Measurements from ENCODE around the gene ZBTB38. TPM values are rescaled to one million over a fixed set of nuclear protein-coding genes. Genes with fewer than 3 reads are reported as not detected.
A peak's percentile ranks its signal among the peaks of the same experiment; 100 is the strongest.

Gene ZBTB38
- total and polyA plus RNA-seq, 2 donors (not counting 1 experiment from before 2014, with no cell fraction given) = 13.8 to 71.2 TPM

DNA sequence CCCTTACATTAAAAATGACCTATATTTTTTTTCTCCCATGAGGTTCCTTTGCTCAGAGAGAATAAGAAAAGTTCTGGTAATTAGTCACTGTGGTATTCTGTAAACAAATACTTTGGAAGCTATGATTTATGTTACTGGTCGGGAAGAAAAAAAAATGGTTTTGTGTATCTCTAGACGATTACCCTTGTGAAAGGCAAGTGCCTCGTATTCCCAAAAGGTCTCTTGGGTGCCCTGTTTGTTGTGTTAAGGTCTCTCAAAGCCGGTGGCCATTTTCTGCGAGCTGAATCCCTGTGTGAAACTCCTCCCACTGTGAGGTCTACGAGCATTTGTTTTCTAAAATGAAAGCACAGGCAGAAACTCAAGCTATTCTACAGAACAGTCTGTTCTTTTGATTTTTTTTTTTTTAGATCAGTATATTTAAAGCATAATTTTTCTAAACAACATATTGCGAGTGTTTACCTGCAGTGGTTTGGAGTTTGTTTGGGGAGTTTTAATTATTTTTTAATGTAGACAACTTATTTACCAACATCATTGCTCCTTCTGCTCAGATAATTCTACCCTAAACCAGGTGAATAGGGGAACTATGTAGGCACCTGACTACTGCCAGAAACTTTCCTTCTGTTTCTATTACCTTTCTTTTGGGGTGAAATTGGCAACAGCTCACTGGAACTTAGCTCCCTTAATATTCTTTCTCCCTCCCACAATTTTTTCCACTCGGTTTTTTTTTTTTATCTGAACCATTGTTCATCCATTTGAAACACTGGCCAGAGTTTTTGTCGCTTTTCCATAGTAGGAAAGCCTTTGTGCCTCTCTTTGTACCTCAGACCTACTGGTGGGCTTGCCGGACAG lies 44.0 kb downstream of the ZBTB38 start:
- intact Hi-C loops (cut with micrococcal nuclease) = loop anchor here (5.0 kb wide), 1 partner anchor 35 kb away; no protein-coding TSS in a partner anchor
- ATAC-seq (ENCODE audit: low read depth) = peak; percentile 80
- H2AFZ ChIP-seq (ENCODE audit: insufficient read depth, low read depth, low read length, poor library complexity, severe bottlenecking) = peak overlapping the region; percentile 83
- DNase-seq = peak; percentile 78
- CTCF ChIA-PET = interaction anchor here (0.6 to 3.8 kb wide), 16 partner anchors 9 to 150 kb away, joined by 3 to 21 read pairs (median 4); no protein-coding TSS in a partner anchor
- H3K27ac ChIP-seq (ENCODE audit: low read length in 2 of 2) = peak overlapping the region; percentile 64 to 86
- no peaks in the 10 kb centered on the region for H3K9me3 ChIP-seq (ENCODE audit: control extremely low read depth in 1 of 3, control insufficient read depth in 2 of 3, insufficient read depth in 1 of 3, low read length in 2 of 3)
- H3K9me3 Mint-ChIP-seq (ENCODE audit: insufficient read depth) = no peaks in the 10 kb centered on the region
- H3K4me2 ChIP-seq (replicated peaks; ENCODE audit: low read depth, low read length, poor library complexity, severe bottlenecking) = peak overlapping the region; percentile 71
- no peaks in the 10 kb centered on the region for H3K27me3 Mint-ChIP-seq
- H3K4me3 Mint-ChIP-seq = peak overlapping the region; percentile 85
- peak overlapping the region; percentile 60 for H3K9ac ChIP-seq (ENCODE audit: low read length)
- peak overlapping the region; percentile 96 for H3K27ac Mint-ChIP-seq
- H3K36me3 ChIP-seq (replicated peaks in 1 of 2; ENCODE audit: control extremely low read depth in 1 of 2, control insufficient read depth in 1 of 2, extremely low read depth in 1 of 2, insufficient read depth in 2 of 2, low read length in 1 of 2) = peaks cover 0 to 38% of the 10 kb centered on the region in 2 experiments
- H4K20me1 ChIP-seq (ENCODE audit: control insufficient read depth, insufficient read depth, low read length, poor library complexity, severe bottlenecking) = no peaks in the 10 kb centered on the region
- peaks cover 21 to 22% of the 10 kb centered on the region in 2 donors for H3K4me1 ChIP-seq (ENCODE audit: control insufficient read depth in 2 of 2, insufficient read depth in 2 of 2, low read length in 2 of 2)
- POLR2A ChIA-PET = interaction anchor here (0.7 to 1.6 kb wide), 5 partner anchors 9 to 42 kb away, joined by 3 to 8 read pairs (median 3); no protein-coding TSS in a partner anchor
- 38% methylated on average over 5 of the region's 10 CpGs for WGBS (ENCODE audit: insufficient coverage)
- peaks cover 47% of the 10 kb centered on the region for H3K79me2 ChIP-seq (ENCODE audit: control insufficient read depth, insufficient read depth, low read length)
- H3K4me3 ChIP-seq (ENCODE audit: control extremely low read depth in 1 of 5, extremely low read depth in 1 of 5, insufficient read depth in 1 of 5, low read depth in 2 of 5, low read length in 4 of 5) = peak overlapping the region in 4 of 5 experiments; percentile 7 to 59 (median 39)
- no peaks in the 10 kb centered on the region for H3K27me3 ChIP-seq (replicated peaks in 1 of 4; ENCODE audit: control extremely low read depth in 1 of 4, control insufficient read depth in 3 of 4, insufficient read depth in 4 of 4, low read length in 3 of 4)
- no peak for TF ChIP-seq EZH2 (IDR thresholded peaks at IDR 0.05; ENCODE audit: borderline replicate concordance, insufficient read depth, low read depth, low read length, poor library complexity, severe bottlenecking)
- TF ChIP-seq, protein P1, sequence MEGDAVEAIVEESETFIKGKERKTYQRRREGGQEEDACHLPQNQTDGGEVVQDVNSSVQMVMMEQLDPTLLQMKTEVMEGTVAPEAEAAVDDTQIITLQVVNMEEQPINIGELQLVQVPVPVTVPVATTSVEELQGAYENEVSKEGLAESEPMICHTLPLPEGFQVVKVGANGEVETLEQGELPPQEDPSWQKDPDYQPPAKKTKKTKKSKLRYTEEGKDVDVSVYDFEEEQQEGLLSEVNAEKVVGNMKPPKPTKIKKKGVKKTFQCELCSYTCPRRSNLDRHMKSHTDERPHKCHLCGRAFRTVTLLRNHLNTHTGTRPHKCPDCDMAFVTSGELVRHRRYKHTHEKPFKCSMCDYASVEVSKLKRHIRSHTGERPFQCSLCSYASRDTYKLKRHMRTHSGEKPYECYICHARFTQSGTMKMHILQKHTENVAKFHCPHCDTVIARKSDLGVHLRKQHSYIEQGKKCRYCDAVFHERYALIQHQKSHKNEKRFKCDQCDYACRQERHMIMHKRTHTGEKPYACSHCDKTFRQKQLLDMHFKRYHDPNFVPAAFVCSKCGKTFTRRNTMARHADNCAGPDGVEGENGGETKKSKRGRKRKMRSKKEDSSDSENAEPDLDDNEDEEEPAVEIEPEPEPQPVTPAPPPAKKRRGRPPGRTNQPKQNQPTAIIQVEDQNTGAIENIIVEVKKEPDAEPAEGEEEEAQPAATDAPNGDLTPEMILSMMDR (IDR thresholded peaks at IDR 0.05) = no peak
- peaks cover 42% of the 10 kb centered on the region for H3K4me1 Mint-ChIP-seq

All from B cell (primary cell).